DMS53 treated with DMSO at 0.1 percent for 48 hours (cell line): Measurements from ENCODE around the gene RPL27A.

Experiments used
- DNase-seq: peaks from one replicate; lab custom pipeline; 2025; ENCODE audit not compliant: unreplicated experiment; lab: John Stamatoyannopoulos, UW

RPL27A gene

GRCh38 chr11:8720352-8720751, 37.8 kb downstream of the RPL27A start:
- DNase-seq: no peak

GRCh38 chr11:8720868-8721608, 38.4 kb downstream of the RPL27A start:
- peak; percentile 58 for DNase-seq

GRCh38 chr11:8721609-8722500, 39.3 kb downstream of the RPL27A start:
- no peak for DNase-seq

GRCh38 chr11:8722809-8723208, 40.2 kb downstream of the RPL27A start:
- no peak for DNase-seq

- DNase-seq: no peak
Measured at GRCh38 chr11:8723711-8724110, 41.1 kb downstream of the RPL27A start.

GRCh38 chr11:8724682-8725081, 42.1 kb downstream of the RPL27A start:
- DNase-seq: no peak

- no peak for DNase-seq
Measured at GRCh38 chr11:8726395-8726794, 43.8 kb downstream of the RPL27A start.

GRCh38 chr11:8728563-8728962, 46.0 kb downstream of the RPL27A start:
- DNase-seq: peak; percentile 43

- no peak for DNase-seq
Measured at GRCh38 chr11:8729067-8729466, 46.5 kb downstream of the RPL27A start.

GRCh38 chr11:8729837-8730696, 47.5 kb downstream of the RPL27A start:
- DNase-seq: no peak

GRCh38 chr11:8730697-8731020, 48.1 kb downstream of the RPL27A start:
- no peak for DNase-seq

GRCh38 chr11:8731647-8732323, 49.2 kb downstream of the RPL27A start:
- DNase-seq: no peak

- DNase-seq: no peak
Measured at GRCh38 chr11:8732324-8732670, 49.7 kb downstream of the RPL27A start.

GRCh38 chr11:8732748-8733241, 50.2 kb downstream of the RPL27A start:
- no peak for DNase-seq

GRCh38 chr11:8733852-8734251, 51.3 kb downstream of the RPL27A start:
- no peak for DNase-seq

- no peak for DNase-seq
Measured at GRCh38 chr11:8735094-8735493, 52.5 kb downstream of the RPL27A start.

- no peak for DNase-seq
Measured at GRCh38 chr11:8739309-8739793, 56.8 kb downstream of the RPL27A start.
